ENCODE results near the gene CAMK1D.

Gene CAMK1D

DNA sequence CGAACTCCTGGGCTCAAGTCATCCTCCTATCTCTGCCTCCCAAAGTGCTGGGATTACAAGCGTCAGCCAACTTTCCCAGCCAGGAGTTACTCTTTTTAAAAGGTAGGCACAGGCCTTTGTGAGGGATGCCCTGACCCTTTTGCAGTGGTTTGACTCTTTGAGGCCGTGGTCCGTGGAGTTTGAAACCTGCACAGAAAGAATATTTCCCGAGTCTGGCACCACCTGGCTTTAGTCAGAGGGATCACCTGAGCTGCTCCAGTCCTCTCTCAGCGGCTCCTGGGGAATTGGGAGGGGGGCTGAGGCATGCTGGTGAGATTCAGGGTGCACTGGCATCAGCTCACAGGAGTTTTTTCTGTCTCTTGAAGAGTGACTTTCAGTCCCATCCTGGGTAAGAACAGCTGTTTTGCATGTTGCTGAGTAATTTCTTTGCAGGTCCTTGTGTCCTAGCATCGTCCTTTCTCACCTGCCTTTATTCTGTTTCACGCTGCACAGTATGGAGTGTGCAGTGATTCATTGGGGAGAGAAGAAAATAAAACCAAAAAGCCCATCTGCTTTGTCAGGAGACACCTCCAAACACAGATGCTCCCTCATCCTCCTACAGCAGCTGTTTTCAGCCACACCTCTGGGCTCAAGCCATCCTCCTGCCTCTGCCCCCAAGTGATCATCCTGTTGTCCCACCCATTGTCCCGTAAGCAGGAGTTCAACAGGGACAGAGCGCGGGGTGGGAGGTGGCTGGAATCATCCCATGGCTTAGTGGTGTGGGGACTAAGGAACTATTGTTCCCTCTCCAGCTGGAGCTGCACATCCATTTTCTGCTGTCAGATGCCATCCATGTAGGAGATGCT lies 284.7 kb downstream of the CAMK1D start:
- peak; percentile 28 for DNase-seq

GRCh38 chr10:12634621-12634931 lies 285.2 kb downstream of the CAMK1D start:
- no peak for DNase-seq

- no peak for DNase-seq
These were observed 285.8 kb downstream of the CAMK1D start for GRCh38 chr10:12635127-12635541.

GRCh38 chr10:12636571-12636970 lies 287.2 kb downstream of the CAMK1D start:
- DNase-seq = no peak

DNA sequence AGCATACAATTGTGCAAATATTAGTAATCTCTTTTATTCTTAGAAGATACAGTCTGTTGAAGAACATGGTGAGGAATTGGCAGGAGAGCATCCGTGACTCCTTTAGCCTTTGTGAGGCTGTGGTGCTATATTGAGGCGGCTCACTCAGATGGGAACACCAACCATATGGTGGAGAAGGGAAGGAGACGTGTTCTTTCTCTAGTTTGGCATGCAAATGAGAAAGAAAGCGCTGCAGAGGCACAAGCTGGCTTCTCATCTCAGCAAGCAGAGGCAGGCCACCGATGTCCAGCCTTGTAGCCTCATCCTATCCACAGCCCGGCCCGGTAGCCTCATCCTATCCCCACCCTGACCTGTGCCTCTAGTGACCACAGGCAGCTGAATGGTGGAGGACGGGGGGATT lies 288.3 kb downstream of the CAMK1D start:
- DNase-seq = no peak

DNA sequence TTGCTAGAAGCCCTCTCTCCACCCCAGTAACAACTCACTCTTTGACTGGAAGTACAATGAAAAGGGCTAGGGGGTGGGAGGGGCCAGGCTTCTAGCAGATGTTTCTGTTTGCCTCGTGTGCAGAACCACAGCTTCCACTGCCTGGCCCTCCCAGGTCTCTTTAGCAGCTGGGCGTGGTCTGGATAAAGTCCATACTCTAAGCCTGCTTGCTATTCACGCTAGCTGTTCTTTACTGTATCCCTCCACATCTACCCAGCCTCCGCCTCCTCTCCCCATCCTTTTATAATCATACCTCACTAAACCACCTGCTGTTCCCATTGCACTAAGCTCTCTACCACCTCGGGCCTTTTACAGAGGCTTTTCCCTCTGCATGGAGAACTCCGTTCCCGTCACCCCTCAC lies 288.8 kb downstream of the CAMK1D start:
- peak; percentile 99 for DNase-seq

DNA sequence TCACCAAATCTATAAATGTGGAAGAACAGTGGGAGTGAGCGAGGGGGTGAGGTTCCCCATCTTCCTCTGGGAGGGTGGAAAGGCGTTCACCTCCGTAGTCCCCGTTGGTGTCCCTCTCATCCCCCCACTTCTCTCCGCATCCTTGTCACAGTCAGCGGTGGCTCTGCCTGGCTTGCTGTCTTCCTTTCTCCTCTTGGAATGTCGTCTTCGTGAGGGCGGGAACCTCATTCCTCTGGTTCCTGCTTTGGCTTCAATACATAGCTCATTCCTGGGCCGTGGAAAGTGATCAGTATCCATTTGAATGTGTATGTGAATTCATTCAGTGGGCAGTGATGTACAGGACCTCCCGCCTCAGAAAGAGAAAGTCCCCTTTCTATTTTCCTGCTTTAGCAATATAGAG lies 289.4 kb downstream of the CAMK1D start:
- no peak for DNase-seq

DNA sequence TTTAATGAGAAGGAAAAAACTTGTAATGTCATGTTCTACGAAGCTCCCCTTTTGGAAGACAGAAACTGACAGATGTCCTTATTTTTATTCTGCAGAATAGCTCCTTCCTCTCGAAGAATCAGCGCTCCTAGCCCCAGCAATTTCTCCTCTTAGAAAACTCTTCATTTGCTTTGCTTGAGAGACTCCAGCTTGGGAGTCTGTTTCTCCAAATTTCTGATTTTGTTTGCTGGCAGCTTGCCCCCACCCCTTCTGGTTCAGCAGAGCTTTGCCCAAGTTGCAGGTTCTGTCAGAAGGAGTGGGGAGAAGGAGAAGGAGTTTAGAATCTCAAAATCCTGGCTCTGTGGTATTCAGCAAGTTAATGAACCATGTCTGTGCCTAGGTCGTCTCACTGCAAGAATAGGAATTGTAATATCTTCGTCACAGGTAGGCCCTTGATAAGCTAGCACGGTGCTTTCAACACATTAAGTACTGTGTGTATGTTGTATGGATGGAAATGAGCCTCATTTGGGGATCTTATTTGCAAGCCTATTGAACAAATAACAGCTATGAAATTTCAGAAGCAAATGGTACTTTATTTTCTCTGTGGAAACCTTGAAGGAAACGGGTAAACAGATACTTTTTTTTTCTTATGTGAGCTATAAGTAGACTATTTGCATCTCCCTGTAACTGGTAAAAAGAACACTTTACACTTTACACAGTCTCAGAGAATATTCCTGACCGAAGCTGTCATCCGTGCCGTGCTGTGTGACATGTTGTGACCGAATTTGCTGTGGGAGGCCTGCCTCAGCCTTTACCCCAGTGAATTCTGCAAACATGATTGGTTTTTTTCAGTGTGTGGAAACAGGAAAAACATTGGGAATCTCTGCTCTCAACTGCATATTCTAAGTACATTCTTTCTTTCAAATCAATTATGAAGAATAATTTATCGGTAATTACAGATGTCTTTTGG lies 290.9 kb downstream of the CAMK1D start:
- no peak for DNase-seq

DNA sequence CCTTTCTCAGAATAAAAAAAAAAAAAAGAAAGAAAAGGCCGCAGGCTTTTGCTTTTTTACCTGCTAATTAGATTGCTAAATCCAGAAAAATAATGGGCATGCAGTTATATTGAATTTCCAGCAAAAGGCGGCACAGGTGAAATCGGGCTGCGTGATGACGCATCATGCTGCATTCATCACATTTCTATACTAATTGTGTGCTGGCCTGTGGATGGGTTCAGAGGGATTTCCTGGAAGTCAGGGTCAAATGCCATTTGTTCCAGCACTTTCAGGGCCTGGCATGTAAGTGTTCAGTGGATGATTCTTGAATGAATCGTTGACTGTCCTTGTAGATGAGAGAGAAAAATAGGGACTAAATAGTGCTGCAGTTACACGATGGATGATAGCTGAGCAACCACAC lies 292.7 kb downstream of the CAMK1D start:
- DNase-seq = no peak

DNA sequence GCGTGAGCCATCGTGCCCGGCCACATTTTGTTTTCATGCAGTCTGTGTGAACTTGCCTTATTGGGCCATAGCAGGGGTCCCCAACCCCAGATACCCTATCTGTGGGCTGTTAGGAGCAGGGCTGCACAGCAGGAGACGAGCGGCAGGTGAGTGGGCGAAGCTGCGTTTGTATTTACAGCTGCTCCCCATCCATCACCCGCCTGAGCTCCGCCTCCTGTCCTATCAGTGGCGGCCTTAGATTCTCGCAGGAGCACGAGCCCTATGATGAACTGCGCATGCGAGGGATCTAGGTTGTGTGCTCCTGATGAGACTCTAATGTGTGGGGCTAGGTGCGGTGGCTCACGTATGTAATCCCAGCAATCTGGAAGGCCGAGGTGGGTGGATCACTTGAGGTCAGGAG lies 293.9 kb downstream of the CAMK1D start:
- peak; percentile 90 for DNase-seq

- peak; percentile 44 for DNase-seq
These were observed 295.2 kb downstream of the CAMK1D start for GRCh38 chr10:12644380-12645144.

GRCh38 chr10:12645449-12645848 lies 296.1 kb downstream of the CAMK1D start:
- no peak for DNase-seq

- DNase-seq = no peak
These were observed 299.8 kb downstream of the CAMK1D start for GRCh38 chr10:12649012-12649584.

DNA sequence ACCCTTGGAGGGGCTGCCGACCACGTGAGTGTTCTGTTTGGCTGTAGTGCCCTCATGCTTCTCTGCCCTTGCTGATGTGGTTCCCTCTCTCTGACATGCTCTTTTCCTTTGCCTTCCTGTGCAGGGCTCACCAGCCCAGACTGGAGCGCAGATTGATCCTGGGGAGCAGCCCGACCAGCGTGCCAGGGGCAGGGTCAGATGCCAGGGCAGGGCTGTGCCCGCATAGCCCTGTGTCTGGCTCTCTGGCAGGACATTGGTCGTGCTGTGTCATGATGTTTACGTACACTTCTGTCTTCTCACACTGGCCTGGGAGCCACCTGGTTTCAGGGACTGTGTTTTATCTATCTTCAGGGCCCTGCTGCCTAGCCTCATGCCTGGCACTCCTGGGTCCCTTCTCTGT lies 300.8 kb downstream of the CAMK1D start:
- no peak for DNase-seq

DNA sequence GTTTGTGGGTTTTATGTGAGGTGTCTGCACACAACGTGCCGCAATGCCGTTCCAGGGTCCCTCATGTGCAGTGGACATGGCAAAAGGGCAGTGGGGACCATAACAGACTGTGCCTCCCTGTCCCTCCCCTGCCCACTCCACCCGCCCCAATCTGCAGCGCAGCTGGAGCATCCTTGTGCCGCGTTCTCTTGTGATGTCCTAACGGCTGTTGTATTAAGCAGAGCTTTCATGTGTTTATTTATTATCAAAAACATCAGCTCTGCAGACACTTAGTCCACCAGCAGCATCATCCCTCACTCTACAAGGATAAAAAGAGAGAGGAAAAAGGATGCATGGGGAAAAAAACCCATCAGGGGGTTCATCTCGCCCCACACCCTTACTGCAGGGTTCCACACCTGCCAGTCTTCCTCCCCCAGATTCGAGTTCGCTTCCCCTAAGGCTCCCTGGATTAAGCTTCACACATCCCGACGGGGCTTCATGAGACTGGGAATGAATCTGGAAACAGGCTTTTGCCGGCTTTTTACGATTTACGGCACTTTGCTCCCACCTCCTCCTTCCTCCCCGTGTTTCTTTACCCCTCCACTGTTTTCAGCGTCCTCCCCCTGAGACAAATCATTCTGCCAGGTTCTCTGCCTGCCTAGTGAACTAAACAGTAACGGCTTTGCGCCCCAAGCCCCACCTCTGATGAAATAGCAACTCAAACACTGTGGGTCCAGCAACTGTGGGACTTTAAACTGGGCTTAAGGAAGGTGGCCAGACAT lies 301.4 kb downstream of the CAMK1D start:
- DNase-seq = no peak

GRCh38 chr10:12655940-12656339 lies 306.6 kb downstream of the CAMK1D start:
- DNase-seq = no peak

DNA sequence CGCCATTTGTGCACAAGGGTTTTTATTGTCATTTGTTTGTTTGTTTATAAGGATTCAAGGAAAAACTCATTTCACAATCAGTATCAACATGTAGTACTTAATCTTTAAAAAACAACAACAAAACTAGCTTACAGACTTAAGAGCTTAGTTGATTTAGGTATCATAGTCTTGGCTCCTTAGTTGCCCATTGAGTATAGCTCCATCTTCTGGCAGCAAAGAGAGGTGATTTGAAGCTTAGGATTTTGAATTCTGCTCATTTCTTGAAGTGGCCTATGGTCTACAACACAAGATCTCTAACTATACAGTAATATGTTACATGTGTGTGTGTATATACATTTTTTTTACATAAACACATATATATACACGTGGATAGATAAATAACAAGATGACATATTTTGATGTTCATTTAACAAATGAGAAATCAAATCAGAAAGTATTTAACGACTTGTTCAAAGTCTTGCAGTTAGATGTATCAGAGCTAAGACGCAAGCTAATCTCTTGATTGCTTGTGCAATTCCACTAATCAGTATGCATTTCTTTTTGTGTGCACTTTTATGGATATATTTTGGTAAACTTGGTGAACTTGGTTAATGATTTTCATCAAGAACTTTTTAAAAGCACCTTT lies 307.3 kb downstream of the CAMK1D start:
- peak; percentile 71 for DNase-seq

DNA sequence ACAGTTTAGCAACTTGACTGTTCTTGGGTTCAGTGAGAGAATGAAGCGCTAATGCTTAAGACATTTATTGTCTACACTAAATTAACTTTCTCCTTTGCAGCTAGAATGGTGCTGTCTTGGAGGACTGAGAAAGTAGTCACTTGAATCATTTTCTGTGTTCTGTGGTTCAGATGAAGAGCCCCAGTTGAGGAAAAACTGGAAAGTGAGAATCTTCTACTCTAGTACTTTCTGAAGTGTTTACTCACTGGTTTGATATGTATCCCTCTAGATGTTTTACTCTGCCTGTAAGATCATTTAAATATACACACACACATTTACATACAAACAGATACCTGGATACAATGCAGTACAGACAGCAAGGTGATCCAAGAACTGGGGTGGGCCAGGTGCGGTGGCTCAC lies 308.1 kb downstream of the CAMK1D start:
- DNase-seq = no peak

DNA sequence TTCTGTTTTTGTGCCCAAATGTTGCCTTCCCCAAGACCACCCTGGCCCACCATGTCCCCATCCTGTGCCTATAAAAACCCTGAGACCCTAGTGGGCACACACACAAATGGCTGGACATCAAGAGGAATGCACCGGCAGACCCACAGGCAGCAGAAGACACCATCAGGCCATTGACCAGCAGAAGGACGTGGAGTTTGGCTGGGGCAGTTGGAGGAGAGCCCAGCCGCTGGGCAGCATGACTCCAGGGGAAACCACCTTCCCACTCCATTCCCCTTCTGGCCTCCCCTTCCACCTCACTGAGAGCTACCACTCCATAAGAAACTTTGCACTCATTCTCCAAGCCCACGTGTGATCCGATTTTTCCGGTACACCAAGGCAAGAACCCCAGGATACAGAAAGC lies 309.2 kb downstream of the CAMK1D start:
- no peak for DNase-seq

DNA sequence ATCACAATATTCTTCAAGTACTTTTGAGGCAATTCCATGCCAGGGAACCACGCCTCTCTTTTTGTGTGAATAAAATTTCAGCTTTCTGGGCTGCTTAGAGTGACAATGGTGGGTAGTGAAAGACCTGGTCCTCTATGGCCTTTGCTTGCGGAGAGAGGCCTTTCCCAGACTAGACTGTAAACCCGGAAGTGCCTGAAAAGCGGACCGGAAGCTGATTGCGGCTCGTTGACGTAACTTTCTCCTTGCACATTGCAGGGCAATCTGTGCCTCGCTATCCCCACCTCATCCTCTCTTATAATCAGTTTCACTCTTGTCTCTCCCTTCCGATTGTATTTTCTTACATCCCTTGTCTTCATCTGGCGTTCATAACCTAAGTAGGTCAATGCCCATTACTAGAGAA lies 310.4 kb downstream of the CAMK1D start:
- DNase-seq = no peak

GRCh38 chr10:12660812-12661211 lies 311.5 kb downstream of the CAMK1D start:
- DNase-seq = no peak

- no peak for DNase-seq
These were observed 312.3 kb downstream of the CAMK1D start for GRCh38 chr10:12661671-12662070.
